Spleen (tissue), 7 donors: ENCODE measurements around the gene UBE2V1.

Experiments
- POLR2AphosphoS5 ChIP-seq, 3 donors: sonication (generic); formaldehyde crosslinking; IDR thresholded peaks; one replicate each; pipeline ENCODE4 v1.5.1; 2017; ENCODE audit warnings: antibody characterized with exemption in 3 of 3
- TF ChIP-seq, protein P1 (sequence below), 11 experiments: fragments of 200-600 bp in 7 of 11; fragments of 450-650 bp in 4 of 11; sonication (generic) in 4 of 11; IDR thresholded peaks in 8 of 11; conservative IDR thresholded peaks in 3 of 11; 1 replicate in 7 of 11; 2 replicates in 4 of 11; pipeline versions ENCODE4 v1.4.0 to v1.8.0; 2016 to 2021; ENCODE audit warnings: antibody characterized with exemption in 11 of 11, inconsistent platforms in 4 of 11, mild to moderate bottlenecking in 1 of 11
- donor health status: DM: no; HTN: no; CAD: no; lungs with moderate emphysema.
- donor health status: DM: no; HTN: no; CAD: no.
- donor health status: DM: no; HTN: no; CAD: no.

- TF ChIP-seq, protein P1, sequence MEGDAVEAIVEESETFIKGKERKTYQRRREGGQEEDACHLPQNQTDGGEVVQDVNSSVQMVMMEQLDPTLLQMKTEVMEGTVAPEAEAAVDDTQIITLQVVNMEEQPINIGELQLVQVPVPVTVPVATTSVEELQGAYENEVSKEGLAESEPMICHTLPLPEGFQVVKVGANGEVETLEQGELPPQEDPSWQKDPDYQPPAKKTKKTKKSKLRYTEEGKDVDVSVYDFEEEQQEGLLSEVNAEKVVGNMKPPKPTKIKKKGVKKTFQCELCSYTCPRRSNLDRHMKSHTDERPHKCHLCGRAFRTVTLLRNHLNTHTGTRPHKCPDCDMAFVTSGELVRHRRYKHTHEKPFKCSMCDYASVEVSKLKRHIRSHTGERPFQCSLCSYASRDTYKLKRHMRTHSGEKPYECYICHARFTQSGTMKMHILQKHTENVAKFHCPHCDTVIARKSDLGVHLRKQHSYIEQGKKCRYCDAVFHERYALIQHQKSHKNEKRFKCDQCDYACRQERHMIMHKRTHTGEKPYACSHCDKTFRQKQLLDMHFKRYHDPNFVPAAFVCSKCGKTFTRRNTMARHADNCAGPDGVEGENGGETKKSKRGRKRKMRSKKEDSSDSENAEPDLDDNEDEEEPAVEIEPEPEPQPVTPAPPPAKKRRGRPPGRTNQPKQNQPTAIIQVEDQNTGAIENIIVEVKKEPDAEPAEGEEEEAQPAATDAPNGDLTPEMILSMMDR (IDR thresholded peaks at IDR 0.05 in 8 of 11, conservative IDR thresholded peaks at IDR 0.05 in 3 of 11) = no peak
- peak in 1 of 3 donors; percentile 26 for TF ChIP-seq POLR2AphosphoS5 (IDR thresholded peaks at IDR 0.05)
Measured at GRCh38 chr20:50077818-50078601, 34.9 kb downstream of the UBE2V1 start.
